Fibroblast of lung (primary cell): ENCODE data around the gene ZP4. TPM values are rescaled to one million over a fixed set of nuclear protein-coding genes. Genes with fewer than 3 reads are reported as not detected.

Experiments used
- DNase-seq, 2 donors: peaks; one replicate each; pipeline versions ENCODE4 v3.0.0 to v3.0.0-alpha.2; 2010; ENCODE audit warnings: low read depth in 2 of 2
- H2AFZ ChIP-seq: 2 replicates; pipeline ENCODE4 v1.5.1; 2012; ENCODE audit warnings: low read length, control low read depth, inconsistent platforms
- H3K27ac ChIP-seq: 2 replicates; pipeline ENCODE4 v1.5.1; 2011; ENCODE audit warnings: low read length, control low read depth; ENCODE audit not compliant: insufficient read depth
- H3K27me3 ChIP-seq: 2 replicates; pipeline ENCODE4 v1.5.1; 2011; ENCODE audit warnings: mild to moderate bottlenecking, low read length; ENCODE audit not compliant: control insufficient read depth, insufficient read depth
- H3K36me3 ChIP-seq: 2 replicates; pipeline ENCODE4 v1.5.1; 2011; ENCODE audit warnings: low read length; ENCODE audit not compliant: control insufficient read depth, insufficient read depth
- H3K4me1 ChIP-seq: 2 replicates; pipeline ENCODE4 v1.5.1; 2011; ENCODE audit warnings: low read length; ENCODE audit not compliant: control insufficient read depth, insufficient read depth; ENCODE audit errors: extremely low read depth
- H3K4me2 ChIP-seq: 2 replicates; pipeline ENCODE4 v1.5.1; 2011; ENCODE audit warnings: low read length, control low read depth; ENCODE audit not compliant: insufficient read depth; ENCODE audit errors: extremely low read depth
- H3K4me3 ChIP-seq, 4 experiments: fragments of 200-600 bp in 1 of 4; sonication (generic) in 1 of 4; replicated peaks in 1 of 4; 2 replicates each; pipeline ENCODE4 v1.5.1; 2011 to 2016; ENCODE audit warnings: low read length in 4 of 4, low read depth in 3 of 4, mild to moderate bottlenecking in 3 of 4, control low read depth in 2 of 4, inconsistent platforms in 1 of 4, mixed read lengths in 1 of 4; ENCODE audit not compliant: insufficient read depth in 1 of 4; ENCODE audit errors: control extremely low read depth in 1 of 4
- H3K79me2 ChIP-seq: 2 replicates; pipeline ENCODE4 v1.5.1; 2012; ENCODE audit warnings: mild to moderate bottlenecking, low read length, inconsistent platforms; ENCODE audit not compliant: control insufficient read depth, insufficient read depth
- H3K9ac ChIP-seq: 2 replicates; pipeline ENCODE4 v1.5.1; 2011; ENCODE audit warnings: mild to moderate bottlenecking, low read length, control low read depth; ENCODE audit not compliant: insufficient read depth
- H3K9me3 ChIP-seq: 2 replicates; pipeline ENCODE4 v1.5.1; 2012; ENCODE audit warnings: low read depth, low read length; ENCODE audit not compliant: control insufficient read depth, insufficient read depth
- H4K20me1 ChIP-seq: 2 replicates; pipeline ENCODE4 v1.5.1; 2011; ENCODE audit warnings: low read length; ENCODE audit not compliant: control insufficient read depth, insufficient read depth; ENCODE audit errors: extremely low read depth
- EZH2 ChIP-seq: IDR thresholded peaks from 2 replicates; pipeline ENCODE4 v1.5.1; 2012; ENCODE audit warnings: low read length, control low read depth, mild to moderate bottlenecking; ENCODE audit errors: missing control alignments
- polyA plus RNA-seq, 2 donors: library from polyadenylated mRNA; depleted of rRNA in 1 of 2; stranded (reverse) in 1 of 2; unstranded in 1 of 2; fragments of >200 nt; gene quantifications; 2 replicates each; pipeline ENCODE4 v1.2.1, GENCODE V29; 2011 to 2012; ENCODE audit warnings: missing spikeins in 1 of 2
- total RNA-seq: library from RNA; depleted of rRNA; stranded (reverse); fragments of >200 nt; gene quantifications from 2 replicates; pipeline ENCODE4 v1.2.1, GENCODE V29; 2014
- TF ChIP-seq, protein P1 (sequence below), 2 donors: IDR thresholded peaks in 1 of 2; conservative IDR thresholded peaks in 1 of 2; 1 replicate in 1 of 2; 2 replicates in 1 of 2; pipeline ENCODE4 v1.5.1; 2011 to 2012; ENCODE audit warnings: low read length in 2 of 2, control low read depth in 1 of 2, inconsistent platforms in 1 of 2, low read depth in 1 of 2, mild to moderate bottlenecking in 1 of 2

The ZP4 gene
- total and polyA plus RNA-seq, 2 donors (not counting 1 experiment from before 2014, with no cell fraction given), result not detected

DNA sequence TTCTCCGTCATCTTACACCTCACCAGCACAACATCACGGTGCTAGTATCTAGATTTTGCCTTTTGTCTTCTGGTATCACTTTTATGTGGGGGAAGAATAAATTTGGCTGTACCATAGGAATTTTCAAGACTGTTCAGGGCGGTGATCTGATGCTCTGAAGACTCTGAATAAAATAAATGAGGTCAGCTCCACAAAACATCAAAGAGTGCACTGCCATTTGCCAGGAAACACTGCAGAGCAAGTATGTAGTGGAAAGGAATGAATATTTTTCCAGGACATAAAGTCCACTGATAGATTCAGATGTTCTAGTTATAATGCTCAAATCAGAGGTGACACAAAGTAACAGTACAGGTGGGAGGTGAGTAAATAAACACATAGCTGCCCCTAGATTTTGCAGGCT lies 56.3 kb downstream of the ZP4 start:
- Histone ChIP-seq H3K27ac (no peak overlapping the region), H3K9ac (no peak overlapping the region), H3K79me2 (no peaks in the 10 kb centered on the region), H3K27me3 (no peaks in the 10 kb centered on the region), H3K4me2 (no peak overlapping the region), H3K4me1 (no peaks in the 10 kb centered on the region), H2AFZ (no peak overlapping the region), H4K20me1 (no peaks in the 10 kb centered on the region), H3K4me3 (no peak overlapping the region), H3K36me3 (no peaks in the 10 kb centered on the region), H3K9me3 (no peaks in the 10 kb centered on the region)
- TF ChIP-seq, protein P1, sequence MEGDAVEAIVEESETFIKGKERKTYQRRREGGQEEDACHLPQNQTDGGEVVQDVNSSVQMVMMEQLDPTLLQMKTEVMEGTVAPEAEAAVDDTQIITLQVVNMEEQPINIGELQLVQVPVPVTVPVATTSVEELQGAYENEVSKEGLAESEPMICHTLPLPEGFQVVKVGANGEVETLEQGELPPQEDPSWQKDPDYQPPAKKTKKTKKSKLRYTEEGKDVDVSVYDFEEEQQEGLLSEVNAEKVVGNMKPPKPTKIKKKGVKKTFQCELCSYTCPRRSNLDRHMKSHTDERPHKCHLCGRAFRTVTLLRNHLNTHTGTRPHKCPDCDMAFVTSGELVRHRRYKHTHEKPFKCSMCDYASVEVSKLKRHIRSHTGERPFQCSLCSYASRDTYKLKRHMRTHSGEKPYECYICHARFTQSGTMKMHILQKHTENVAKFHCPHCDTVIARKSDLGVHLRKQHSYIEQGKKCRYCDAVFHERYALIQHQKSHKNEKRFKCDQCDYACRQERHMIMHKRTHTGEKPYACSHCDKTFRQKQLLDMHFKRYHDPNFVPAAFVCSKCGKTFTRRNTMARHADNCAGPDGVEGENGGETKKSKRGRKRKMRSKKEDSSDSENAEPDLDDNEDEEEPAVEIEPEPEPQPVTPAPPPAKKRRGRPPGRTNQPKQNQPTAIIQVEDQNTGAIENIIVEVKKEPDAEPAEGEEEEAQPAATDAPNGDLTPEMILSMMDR (conservative IDR thresholded peaks at IDR 0.05 in 1 of 2, IDR thresholded peaks at IDR 0.05 in 1 of 2; ENCODE audit: low read depth in 1 of 2, low read length in 2 of 2), result no peak
- no peak for TF ChIP-seq EZH2
- no peak for DNase-seq

DNA sequence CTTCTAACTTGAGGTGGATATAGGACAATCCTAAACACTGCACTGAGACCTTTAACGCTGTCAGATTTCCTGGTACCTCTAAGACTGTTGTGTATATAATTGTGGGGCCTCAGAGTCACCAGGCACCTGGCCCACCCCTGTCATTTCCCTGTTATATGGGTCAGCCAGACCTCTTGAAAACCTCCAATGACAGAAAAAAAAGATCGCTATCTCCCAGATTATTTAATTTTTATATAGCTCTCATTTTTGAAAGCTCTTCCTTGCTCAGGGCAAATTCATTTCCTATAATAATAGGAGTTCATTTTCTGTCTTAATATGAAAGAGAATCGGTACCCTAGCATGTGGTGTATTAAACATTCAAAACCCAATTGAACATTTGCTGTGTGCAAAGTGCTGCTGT lies 56.7 kb downstream of the ZP4 start:
- H2AFZ ChIP-seq, result no peak overlapping the region
- H3K9me3 ChIP-seq, result no peaks in the 10 kb centered on the region
- H3K4me2 ChIP-seq, result no peak overlapping the region
- H3K9ac ChIP-seq, result no peak overlapping the region
- no peaks in the 10 kb centered on the region for H3K36me3 ChIP-seq
- no peaks in the 10 kb centered on the region for H4K20me1 ChIP-seq
- no peaks in the 10 kb centered on the region for H3K4me1 ChIP-seq
- H3K27ac ChIP-seq, result no peak overlapping the region
- H3K27me3 ChIP-seq, result no peaks in the 10 kb centered on the region
- no peaks in the 10 kb centered on the region for H3K79me2 ChIP-seq
- no peak overlapping the region for H3K4me3 ChIP-seq
- TF ChIP-seq, protein P1 (conservative IDR thresholded peaks at IDR 0.05 in 1 of 2, IDR thresholded peaks at IDR 0.05 in 1 of 2; ENCODE audit: low read depth in 1 of 2, low read length in 2 of 2), result no peak
- TF ChIP-seq EZH2, result no peak
- no peak for DNase-seq

DNA sequence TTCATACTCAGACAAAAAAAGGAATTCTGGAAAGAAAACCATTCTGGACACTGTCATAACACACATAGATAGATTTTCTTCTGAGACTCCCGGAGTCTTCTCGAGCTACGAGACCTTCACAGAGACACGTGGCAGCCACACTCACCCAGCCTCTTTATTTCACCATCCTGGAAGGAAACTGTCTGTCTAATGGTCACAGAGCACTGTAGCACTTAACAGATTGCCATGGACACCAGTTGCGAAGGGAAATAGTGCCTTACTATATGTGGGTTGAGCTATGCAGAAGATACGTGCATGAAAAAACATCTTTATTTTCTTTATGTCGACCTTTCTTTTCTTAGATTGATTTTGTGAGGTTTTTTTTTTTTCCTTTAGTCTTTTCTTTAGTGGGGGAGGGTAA lies 57.9 kb downstream of the ZP4 start:
- no peaks in the 10 kb centered on the region for H3K36me3 ChIP-seq
- TF ChIP-seq, protein P1 (conservative IDR thresholded peaks at IDR 0.05 in 1 of 2, IDR thresholded peaks at IDR 0.05 in 1 of 2; ENCODE audit: low read depth in 1 of 2, low read length in 2 of 2), result no peak
- TF ChIP-seq EZH2, result no peak
- no peak for DNase-seq
- H4K20me1 ChIP-seq, result no peaks in the 10 kb centered on the region
- no peak overlapping the region for H3K9ac ChIP-seq
- H3K4me2 ChIP-seq, result no peak overlapping the region
- H3K9me3 ChIP-seq, result no peaks in the 10 kb centered on the region
- no peak overlapping the region for H3K4me3 ChIP-seq
- H2AFZ ChIP-seq, result no peak overlapping the region
- no peaks in the 10 kb centered on the region for H3K79me2 ChIP-seq
- H3K27ac ChIP-seq, result no peak overlapping the region
- no peaks in the 10 kb centered on the region for H3K4me1 ChIP-seq
- H3K27me3 ChIP-seq, result no peaks in the 10 kb centered on the region
